GM18868 (cell line): ENCODE data around the gene CRACR2B.

Experiments used
- ATAC-seq: cut with Tn5 transposase; IDR thresholded peaks from one replicate; pipeline ENCODE4 v1.9.1; 2021; ENCODE audit warnings: mild to moderate bottlenecking, moderate library complexity; ENCODE audit not compliant: unreplicated experiment

CRACR2B gene

GRCh38 chr11:794766-795633, 32.7 kb upstream of the CRACR2B start:
- no peak for ATAC-seq

- no peak for ATAC-seq
Measured at GRCh38 chr11:795634-796564, 31.8 kb upstream of the CRACR2B start.

DNA sequence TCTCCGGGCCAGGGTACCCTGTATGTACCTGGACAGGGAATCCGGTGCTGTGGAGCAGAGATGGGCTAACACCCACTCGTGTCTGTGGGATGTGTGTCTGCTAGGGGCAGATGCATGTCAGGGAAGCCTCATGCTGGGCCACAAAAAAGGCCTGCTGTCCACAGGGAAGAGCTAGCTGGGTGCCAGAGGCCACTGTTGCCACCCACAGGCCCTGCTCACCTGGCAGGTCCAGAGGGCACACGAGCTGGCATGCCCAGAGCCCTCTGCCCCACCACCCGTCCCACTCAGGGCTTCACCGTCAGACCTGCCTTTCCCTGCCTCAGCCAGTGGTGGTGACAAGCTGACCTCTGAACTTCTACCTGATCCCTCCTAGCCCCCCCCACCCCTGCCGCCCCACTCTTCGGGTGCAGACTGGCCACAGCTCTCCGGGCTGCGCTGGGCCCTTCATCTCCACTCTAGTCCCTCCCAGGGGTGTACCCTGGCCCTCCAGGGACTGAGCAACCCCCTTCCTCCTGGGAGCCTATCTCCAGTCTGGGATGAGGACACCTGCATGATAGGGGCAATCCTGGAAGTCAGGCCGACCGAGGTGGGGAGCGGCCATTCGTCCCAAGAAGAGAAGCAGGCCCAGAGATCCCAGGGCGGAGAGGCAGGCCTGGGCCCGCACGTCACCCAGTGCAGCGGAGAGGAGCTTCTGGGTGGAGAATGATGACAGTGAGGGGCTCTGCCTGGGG, 31.0 kb upstream of the CRACR2B start:
- ATAC-seq: no peak

- peak; percentile 49 for ATAC-seq
Measured at GRCh38 chr11:797296-798092, 30.2 kb upstream of the CRACR2B start.

- ATAC-seq: peak; percentile 61
Measured at GRCh38 chr11:798093-798713, 29.5 kb upstream of the CRACR2B start, which contains the start of gene SLC25A22. Gene SLC25A22 (minus strand): TSS chr11:798281. CDS start chr11:795006, 3,275 bp downstream.

DNA sequence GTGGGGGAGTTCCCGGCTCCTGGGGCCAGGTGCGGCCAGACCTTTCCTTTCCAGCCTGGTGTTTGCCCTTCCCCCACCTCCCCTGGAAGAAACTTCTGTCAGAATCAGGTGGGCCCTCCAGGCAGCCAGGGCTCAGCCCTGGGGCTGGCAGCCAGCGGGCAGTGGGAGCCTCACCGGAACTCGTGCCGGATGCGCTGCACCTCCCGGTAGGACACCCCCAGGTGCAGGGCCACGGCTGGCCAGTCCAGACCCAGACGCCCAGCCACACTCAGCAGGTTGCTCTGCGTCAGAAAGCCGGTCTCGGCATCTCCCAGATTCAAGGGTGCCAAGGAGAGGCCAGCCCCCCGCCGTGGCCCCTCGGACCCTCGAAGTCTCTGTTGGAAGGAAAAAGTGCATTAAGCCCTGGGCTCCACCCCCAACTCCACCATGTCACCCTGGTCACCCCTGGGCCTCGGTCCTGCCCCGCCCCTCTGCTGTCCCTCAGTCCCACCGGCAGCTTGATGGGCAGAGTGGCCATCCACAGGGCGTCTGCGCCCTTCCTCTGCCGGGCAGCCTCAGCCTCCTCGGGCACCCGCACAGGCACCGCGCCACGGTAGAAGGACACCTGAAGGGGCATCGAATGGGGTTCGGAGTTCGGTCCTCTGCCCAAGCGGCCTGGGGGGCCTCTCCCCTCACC, 27.9 kb upstream of the CRACR2B start:
- ATAC-seq: no peak

DNA sequence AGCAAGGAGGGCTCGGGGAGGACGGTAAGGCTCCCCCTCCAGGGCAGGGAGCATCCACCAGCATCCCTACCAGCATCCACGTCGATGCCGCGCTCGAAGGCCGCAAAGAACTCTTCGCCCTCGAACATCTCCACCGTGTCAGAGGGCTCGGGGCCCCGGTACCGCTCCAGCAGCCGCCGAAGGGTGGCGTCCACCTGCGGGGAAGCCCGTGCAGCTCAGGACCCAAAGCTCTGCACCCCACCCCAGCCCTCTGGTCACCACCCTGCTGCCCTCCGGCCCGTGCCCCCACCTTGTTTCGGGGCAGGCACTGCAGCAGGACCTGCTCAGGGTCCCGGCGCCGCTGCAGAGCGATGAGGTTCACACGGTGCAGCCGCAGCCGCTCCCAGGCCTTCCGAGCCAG, 27.2 kb upstream of the CRACR2B start:
- ATAC-seq: no peak

DNA sequence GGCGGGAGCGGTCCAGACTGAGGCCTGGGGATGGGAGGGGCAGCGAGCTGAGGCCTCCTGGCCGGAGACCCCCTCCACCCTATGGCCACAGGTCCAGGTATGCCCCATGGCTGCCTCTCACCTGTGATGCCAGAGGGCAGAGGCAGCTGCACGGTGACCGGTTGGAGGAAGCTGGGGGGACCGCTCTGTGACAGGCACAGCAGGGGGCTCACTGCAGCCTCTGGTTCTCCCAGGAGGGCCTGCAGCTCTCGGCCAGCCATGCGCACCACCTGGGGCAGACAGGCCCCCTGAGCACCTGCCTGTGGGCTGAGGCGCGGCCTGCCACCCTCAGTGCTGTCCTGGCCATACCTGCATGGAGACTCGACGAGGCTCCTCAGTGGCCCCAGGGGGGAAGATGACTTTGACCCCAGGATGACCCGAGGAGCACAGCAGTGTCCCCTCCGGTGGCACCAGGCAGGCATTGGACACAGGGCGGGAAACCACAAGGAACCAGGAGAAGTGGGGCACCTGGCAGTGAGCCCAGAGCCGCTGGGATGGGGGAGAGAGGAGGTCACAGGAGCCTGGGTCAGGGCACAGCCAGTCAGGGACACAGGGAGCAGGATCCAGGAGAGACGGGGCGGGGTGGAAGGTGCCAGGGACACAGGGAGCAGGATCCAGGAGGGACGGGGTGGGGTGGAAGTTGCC, 26.5 kb upstream of the CRACR2B start:
- no peak for ATAC-seq

GRCh38 chr11:802018-802617, 25.6 kb upstream of the CRACR2B start:
- no peak for ATAC-seq

DNA sequence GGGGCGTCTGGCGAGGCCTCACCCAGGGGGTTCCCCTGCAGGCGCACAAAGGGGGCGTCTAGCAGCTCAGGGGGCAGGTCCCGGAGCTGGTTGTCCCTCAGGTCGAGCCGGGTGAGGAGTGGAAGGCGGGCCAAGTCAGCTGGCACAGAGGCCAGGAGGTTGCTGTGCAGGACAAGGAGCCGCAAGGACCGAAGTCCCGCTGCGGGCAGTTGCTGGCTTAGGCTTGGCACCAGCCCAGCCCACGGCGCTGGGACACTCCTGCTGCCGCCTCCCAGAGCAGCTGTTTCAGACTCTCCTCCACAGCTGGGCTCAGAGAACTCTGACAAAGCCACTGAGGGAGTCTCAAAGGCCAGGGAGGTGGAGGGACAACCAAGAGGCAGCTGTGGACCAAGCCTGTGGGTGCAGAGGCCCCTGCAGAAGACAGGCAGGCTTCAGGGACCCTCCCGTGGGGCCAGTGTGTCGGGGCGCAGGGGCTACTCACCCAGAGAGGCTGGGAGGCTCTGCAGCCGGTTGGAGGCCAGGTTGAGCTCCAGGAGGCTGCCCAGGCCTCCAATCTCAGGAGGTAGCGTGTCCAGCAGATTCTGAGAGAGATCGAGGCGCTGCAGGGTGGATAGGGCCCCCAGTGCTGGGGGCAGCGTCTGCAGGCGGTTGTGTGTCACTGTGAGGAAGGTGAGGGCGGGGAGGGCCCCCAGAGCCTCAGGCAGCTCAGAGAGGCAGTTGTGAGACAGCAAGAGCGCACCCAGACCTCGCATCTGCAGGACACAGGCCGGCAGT, 24.8 kb upstream of the CRACR2B start:
- ATAC-seq: no peak

DNA sequence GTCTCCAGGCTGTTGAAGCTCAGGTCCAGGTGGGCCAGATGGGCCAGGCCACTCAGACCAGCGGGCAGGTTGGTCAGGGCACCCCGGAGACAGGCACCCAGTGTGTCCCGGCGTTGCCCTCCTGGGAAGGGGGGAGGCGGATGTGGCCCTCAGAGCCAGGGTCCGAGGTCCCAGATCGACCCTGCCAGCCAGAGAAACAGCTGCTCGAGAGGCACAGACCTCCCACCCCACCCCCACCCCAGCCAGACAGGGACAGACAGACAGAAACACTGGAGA, 24.3 kb upstream of the CRACR2B start:
- ATAC-seq: no peak

DNA sequence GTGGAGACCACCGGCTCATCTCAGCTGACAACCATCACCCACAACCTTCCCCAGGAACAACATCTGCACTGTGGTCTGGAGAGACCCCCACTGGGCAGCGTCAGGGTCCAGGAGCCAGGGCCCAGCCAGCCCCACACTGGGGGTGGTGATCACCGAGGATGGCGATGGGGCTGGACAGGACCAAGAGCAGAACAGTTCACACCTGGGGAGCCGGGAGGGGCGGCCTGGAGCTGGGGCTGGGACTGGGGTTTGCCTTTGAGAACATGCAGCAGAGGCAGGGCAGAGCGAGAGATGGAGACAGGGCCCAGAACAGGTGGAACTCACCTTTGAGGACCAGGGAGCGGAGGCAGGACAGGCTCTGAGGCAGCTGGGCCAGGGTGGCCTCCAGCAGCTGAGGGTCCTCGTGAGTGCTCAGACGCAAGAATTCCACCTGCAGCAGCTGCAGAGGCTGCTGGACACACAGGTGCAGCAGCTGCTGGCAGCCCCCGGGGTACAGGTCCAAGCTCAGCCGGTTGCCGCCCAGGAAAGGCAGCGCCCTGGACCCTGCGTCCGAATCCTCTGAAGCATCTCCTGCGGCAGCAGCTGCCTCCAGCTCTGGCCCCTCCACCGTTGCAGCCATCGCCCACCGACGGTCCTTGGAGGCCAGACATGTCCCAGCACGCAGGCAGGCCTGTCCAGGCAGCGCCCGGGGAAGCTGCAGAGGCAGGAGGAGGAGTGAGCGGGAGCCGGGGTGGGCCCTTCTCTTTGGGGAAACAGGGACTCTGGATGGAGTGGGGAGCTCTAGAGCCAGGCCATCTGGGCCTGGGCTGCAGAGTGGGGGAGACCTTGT, 23.7 kb upstream of the CRACR2B start:
- no peak for ATAC-seq

- ATAC-seq: no peak
Measured at GRCh38 chr11:804599-804964, 23.1 kb upstream of the CRACR2B start.

- ATAC-seq: peak; percentile 1
Measured at GRCh38 chr11:808427-809286, 19.1 kb upstream of the CRACR2B start.

DNA sequence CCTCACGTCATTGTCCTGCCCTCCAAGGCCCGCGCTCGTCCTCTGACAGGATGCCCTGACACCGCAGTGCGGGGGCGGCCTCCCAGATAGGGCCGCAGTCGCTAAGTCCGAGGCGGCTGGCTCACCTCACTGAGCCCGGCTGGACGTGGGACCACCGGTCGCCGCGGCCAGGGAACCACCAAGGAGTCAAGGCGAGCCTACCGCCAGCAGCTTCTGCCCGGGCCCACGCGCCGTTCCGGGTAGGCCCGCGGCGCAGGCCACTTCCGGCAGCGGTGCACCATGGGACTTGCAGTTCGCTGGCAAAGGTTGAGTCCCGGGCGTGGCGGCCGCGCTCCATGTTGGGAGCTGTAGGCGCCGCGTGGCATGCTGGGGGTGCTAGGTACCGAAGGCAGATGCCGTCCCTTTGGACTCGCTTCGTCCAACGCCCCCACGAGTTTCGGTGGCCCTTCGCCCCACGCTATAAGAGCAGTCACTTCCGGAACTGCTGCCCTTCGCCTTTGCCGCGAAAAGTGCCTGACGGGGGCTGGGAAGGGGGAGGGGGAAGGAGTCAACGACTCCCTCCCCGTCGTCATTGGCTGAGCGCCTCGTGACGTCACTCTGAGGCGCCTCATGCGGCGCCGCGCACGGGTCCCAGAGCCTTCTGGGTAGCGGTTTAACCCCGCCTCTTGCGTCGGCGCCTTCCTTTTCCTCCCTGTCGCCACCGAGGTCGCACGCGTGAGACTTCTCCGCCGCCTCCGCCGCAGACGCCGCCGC, 18.3 kb upstream of the CRACR2B start, which contains the start of gene RPLP2:
RPLP2 (plus strand) TSS at position 681 of the 753 bp plus-strand sequence. CDS start 268 bp downstream, outside the sequence.
- peak; percentile 70 for ATAC-seq
